IMR-90 (cell line): ENCODE measurements around the gene BAMBI.
"Not testable (repeated sequence)": the region's sequence is repeated elsewhere in the genome, so short reads cannot be mapped to it uniquely, and the experiment has no call there.

ENCODE experiments used
- POLR2A ChIP-seq: IDR thresholded peaks from 2 replicates; pipeline ENCODE4 v1.6.1; 2012; ENCODE audit warnings: mild to moderate bottlenecking, low read depth, low read length
- RCOR1 ChIP-seq: IDR thresholded peaks from 2 replicates; pipeline ENCODE4 v1.6.1; 2012; ENCODE audit warnings: mild to moderate bottlenecking, low read length, improper control_type of control experiment; ENCODE audit not compliant: insufficient replicate concordance
- SMC3 ChIP-seq: fragments of 150-350 bp; IDR thresholded peaks from 2 replicates; pipeline ENCODE4 v1.6.1; 2016; ENCODE audit warnings: low read depth, mild to moderate bottlenecking, antibody characterized with exemption, low read length, moderate library complexity
- TF ChIP-seq, protein P1 (sequence below): conservative IDR thresholded peaks from 2 replicates; pipeline ENCODE4 v1.5.1; 2012; ENCODE audit warnings: mild to moderate bottlenecking, low read depth, low read length, improper control_type of control experiment
- TF ChIP-seq, protein P2 (sequence below): fragments of 150-350 bp; IDR thresholded peaks from 2 replicates; pipeline ENCODE4 v1.6.1; 2017; ENCODE audit warnings: mild to moderate bottlenecking, antibody characterized with exemption, low read length, low read depth

DNA sequence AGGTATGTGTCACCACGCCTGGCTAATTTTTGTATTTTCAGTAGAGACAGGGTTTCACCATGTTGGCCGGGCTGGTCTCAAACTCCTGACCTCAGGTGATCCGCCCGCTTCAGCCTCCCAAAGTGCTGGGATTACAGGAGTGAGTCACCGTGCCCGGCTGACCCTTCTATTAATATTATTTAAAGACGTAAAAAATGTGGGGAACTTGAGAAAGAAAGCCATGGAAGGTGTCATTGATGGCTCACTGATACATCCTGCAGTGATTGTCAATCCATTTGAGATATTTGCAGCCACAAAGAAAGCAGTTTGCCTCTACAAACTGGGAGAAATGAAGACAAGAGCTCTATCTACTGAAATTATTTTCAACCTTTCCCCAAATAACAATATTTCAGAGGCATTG lies 18.5 kb upstream of the BAMBI start:
- TF ChIP-seq, protein P1, sequence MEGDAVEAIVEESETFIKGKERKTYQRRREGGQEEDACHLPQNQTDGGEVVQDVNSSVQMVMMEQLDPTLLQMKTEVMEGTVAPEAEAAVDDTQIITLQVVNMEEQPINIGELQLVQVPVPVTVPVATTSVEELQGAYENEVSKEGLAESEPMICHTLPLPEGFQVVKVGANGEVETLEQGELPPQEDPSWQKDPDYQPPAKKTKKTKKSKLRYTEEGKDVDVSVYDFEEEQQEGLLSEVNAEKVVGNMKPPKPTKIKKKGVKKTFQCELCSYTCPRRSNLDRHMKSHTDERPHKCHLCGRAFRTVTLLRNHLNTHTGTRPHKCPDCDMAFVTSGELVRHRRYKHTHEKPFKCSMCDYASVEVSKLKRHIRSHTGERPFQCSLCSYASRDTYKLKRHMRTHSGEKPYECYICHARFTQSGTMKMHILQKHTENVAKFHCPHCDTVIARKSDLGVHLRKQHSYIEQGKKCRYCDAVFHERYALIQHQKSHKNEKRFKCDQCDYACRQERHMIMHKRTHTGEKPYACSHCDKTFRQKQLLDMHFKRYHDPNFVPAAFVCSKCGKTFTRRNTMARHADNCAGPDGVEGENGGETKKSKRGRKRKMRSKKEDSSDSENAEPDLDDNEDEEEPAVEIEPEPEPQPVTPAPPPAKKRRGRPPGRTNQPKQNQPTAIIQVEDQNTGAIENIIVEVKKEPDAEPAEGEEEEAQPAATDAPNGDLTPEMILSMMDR = not testable (repeated sequence)
- TF ChIP-seq RCOR1, POLR2A, SMC3: not testable (repeated sequence)
- TF ChIP-seq, protein P2, sequence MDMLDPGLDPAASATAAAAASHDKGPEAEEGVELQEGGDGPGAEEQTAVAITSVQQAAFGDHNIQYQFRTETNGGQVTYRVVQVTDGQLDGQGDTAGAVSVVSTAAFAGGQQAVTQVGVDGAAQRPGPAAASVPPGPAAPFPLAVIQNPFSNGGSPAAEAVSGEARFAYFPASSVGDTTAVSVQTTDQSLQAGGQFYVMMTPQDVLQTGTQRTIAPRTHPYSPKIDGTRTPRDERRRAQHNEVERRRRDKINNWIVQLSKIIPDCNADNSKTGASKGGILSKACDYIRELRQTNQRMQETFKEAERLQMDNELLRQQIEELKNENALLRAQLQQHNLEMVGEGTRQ = not testable (repeated sequence)
